Endothelial cell of umbilical vein (primary cell): ENCODE data around the gene TNFAIP8.

Source experiments
- CTCF ChIP-seq, 2 donors: IDR thresholded peaks; 1 replicate in 1 of 2; 2 replicates in 1 of 2; pipeline ENCODE4 v1.5.1; 2011; ENCODE audit warnings: low read length in 2 of 2, mild to moderate bottlenecking in 2 of 2, moderate library complexity in 2 of 2, control low read depth in 1 of 2, inconsistent platforms in 1 of 2, low read depth in 1 of 2; ENCODE audit not compliant: insufficient read depth in 1 of 2; ENCODE audit errors: extremely low read depth in 1 of 2
- EZH2 ChIP-seq: IDR thresholded peaks from 2 replicates; pipeline ENCODE4 v1.6.1; 2012; ENCODE audit warnings: borderline replicate concordance, low read depth, mild to moderate bottlenecking, moderate library complexity, low read length, inconsistent platforms; ENCODE audit not compliant: severe bottlenecking
- JUN ChIP-seq: IDR thresholded peaks from 2 replicates; pipeline ENCODE4 v1.6.1; 2011; ENCODE audit warnings: borderline replicate concordance, low read depth; ENCODE audit not compliant: insufficient read length, insufficient read depth
- MAX ChIP-seq: IDR thresholded peaks from 2 replicates; pipeline ENCODE4 v1.6.1; 2011; ENCODE audit not compliant: insufficient read depth, insufficient read length
- MYC ChIP-seq: IDR thresholded peaks from one replicate; pipeline ENCODE4 v1.6.1; 2011; ENCODE audit warnings: mild to moderate bottlenecking, low read depth, low read length
- POLR2A ChIP-seq: IDR thresholded peaks from 2 replicates; pipeline ENCODE4 v1.6.1; 2012; ENCODE audit warnings: low read depth, mild to moderate bottlenecking, control low read depth, low read length
- POLR2AphosphoS5 ChIP-seq: IDR thresholded peaks from 2 replicates; pipeline ENCODE4 v1.6.1; 2012; ENCODE audit warnings: low read depth, mild to moderate bottlenecking, control low read depth, low read length, moderate library complexity; ENCODE audit not compliant: insufficient read depth

GRCh38 chr5:119373449-119373858 lies 17.6 kb downstream of the TNFAIP8 start:
- TF ChIP-seq POLR2A (no peak), CTCF (IDR thresholded peaks at IDR 0.05; ENCODE audit: extremely low read depth in 1 of 2, insufficient read depth in 1 of 2, low read depth in 1 of 2, low read length in 2 of 2) (no peak), EZH2 (no peak), MAX (no peak), POLR2AphosphoS5 (no peak), JUN (no peak), MYC (no peak)
